Fibroblast of mammary gland (primary cell): Measurements from ENCODE around the gene ELFN2.
"Not testable (repeated sequence)": the region's sequence is repeated elsewhere in the genome, so short reads cannot be mapped to it uniquely, and the experiment has no call there.

Experiments
- DNase-seq: peaks from one replicate; pipeline ENCODE4 v3.0.0-alpha.2; 2010; ENCODE audit warnings: low read depth
- H3K4me3 ChIP-seq: 2 replicates; pipeline ENCODE4 v1.5.1; 2011; ENCODE audit warnings: low read depth, mild to moderate bottlenecking, low read length, moderate library complexity; ENCODE audit not compliant: control insufficient read depth
- CTCF ChIP-seq: conservative IDR thresholded peaks from 2 replicates; pipeline ENCODE4 v1.5.1; 2011; ENCODE audit warnings: low read depth, low read length, inconsistent platforms; ENCODE audit not compliant: control insufficient read depth, insufficient read depth

ELFN2 gene

GRCh38 chr22:37404091-37404490 is 23.2 kb downstream of the ELFN2 start:
- TF ChIP-seq CTCF, result no peak
- no peak for DNase-seq
- no peak overlapping the region for H3K4me3 ChIP-seq

DNA sequence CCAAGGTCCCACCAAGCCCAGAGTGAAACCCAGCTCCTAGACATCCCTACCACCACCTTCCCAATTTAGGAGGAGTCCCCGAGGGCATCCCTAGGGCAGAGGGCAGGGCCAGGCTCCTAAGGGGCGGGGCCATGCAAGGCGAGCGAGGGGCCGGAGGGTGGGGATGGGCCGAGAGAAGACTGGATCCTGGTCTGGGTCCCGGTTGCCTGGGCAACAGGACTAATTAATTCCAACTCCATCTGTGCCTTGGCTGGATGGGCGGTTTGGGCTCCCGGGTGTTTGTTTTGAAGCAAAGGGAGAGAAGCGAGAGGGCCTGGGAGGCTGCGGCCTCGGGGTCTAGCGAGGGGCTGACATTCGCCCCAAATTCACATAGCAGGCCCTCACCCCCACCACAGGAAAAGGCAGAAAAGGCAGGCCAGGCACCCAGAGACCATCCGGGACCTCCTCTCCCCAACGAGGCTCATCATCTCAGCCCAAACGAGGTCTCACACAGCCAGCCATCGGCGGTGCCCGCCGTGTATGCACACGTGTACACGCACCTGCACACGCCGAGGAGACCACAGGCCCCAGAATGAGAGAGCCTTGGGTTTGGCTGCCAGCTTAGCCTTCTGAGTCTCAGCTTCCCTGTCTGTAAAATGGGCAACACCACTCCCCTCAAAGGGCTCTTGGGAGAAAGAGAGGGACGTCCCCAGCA is 23.9 kb downstream of the ELFN2 start:
- no peak for TF ChIP-seq CTCF

DNA sequence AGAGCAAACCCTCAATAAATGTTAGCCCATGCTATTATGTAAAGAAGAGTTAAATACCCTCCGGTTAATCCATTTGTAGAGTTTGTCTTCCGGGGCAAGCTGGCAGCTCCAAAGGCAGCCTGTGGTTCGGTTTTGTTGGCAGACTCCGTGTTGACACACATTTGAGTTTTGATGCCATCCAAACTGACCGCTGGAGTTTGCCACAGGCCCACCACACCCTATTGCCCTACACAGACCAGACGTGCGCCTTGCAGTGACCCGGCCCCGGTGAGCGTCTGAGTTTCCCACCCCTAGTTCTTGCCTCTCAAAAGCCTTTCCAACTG is 25.1 kb downstream of the ELFN2 start:
- no peak for DNase-seq
- no peak overlapping the region for H3K4me3 ChIP-seq
- no peak for TF ChIP-seq CTCF

More for the DNA sequence above, 23.9 kb downstream of the ELFN2 start:
- H3K4me3 ChIP-seq, result no peak overlapping the region
- DNase-seq, result no peak

DNA sequence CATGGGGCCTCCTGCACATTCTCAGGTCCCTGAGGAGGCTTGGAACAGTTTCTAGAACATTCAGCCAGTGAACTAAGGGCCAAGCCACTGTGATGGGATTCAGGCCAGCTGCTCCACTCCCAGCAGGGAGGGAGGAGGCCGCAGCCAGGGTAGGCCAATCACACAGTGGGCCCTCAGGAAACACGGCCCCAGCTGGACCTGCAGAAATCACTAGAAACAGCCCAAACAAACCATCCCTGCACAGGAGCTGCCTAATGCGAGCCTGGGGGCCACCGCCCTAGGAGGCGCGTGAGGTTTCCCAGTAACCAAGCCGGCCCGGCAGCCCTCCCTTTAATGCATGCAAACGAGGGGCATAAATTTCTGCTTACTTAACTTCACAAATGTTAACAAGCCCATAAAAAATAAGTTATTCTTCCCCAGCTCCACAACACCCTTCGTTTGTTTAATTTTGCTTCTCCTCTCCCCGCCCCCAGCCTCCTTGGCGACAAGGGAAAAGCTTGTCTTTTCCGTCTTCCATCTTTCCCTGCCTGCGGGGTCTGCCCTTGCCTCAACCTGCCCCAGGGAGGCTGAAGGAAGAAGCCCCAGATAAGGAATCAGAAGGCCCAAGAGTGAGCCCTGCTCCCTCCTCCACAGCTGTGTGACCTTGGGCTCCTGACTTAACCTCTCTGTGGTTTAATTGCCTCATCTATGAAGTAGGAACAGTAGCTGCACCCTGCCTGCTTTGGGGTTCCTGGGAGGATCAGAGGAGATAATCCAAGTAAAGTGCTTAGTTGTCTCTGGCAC is 25.7 kb downstream of the ELFN2 start:
- H3K4me3 ChIP-seq, result no peak overlapping the region
- no peak for TF ChIP-seq CTCF
- peak; percentile 56 for DNase-seq

- no peak overlapping the region for H3K4me3 ChIP-seq
- DNase-seq, result no peak
- TF ChIP-seq CTCF, result no peak
Measured at GRCh38 chr22:37400719-37401118, 26.6 kb downstream of the ELFN2 start.

GRCh38 chr22:37399457-37399856 is 27.8 kb downstream of the ELFN2 start:
- not testable (repeated sequence) for DNase-seq, H3K4me3 ChIP-seq

DNA sequence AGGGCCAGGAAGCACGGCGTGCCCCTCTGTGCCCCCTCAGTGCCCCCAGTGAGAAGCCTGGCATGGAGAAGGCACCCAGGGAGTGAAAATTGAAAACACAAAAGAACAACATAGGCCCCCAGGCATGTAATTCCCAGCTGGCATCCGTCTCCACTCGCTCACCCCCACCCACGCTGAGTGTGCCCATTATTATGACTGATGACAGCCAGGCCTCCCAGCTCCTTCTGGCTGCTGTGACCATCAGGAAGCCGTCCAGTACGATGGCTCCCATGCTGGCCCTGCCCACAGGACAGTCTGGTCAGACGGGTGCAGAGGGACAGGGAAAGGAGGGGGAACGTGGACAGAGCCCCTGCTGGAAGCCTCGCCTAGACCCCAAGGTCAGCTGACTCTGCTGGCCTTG is 30.1 kb downstream of the ELFN2 start:
- TF ChIP-seq CTCF, result no peak
- DNase-seq, result no peak
- no peak overlapping the region for H3K4me3 ChIP-seq
